ENCODE measurements around the gene CNN3.

The CNN3 gene

GRCh38 chr1:94925004-94925403, 1.9 kb downstream of the CNN3 start:
- peak in 1 of 56 donors; percentile 6 for DNase-seq

GRCh38 chr1:94922761-94923331, 4.1 kb downstream of the CNN3 start:
- DNase-seq = no peak

GRCh38 chr1:94921977-94922376, 4.9 kb downstream of the CNN3 start:
- no peak for DNase-seq

- DNase-seq = no peak
Observed at GRCh38 chr1:94920061-94920460, 6.8 kb downstream of the CNN3 start.

- no peak for DNase-seq
Observed at GRCh38 chr1:94919241-94920030, 7.5 kb downstream of the CNN3 start.

- no peak for DNase-seq
Observed at GRCh38 chr1:94917251-94917650, 9.7 kb downstream of the CNN3 start.

- DNase-seq = peak in 1 of 56 donors; percentile 5
Observed at GRCh38 chr1:94912263-94913184, 14.4 kb downstream of the CNN3 start.

- no peak for DNase-seq
Observed at GRCh38 chr1:94909486-94909885, 17.4 kb downstream of the CNN3 start.

- no peak for DNase-seq
Observed at GRCh38 chr1:94908965-94909364, 17.9 kb downstream of the CNN3 start.

GRCh38 chr1:94908190-94908589, 18.7 kb downstream of the CNN3 start:
- no peak for DNase-seq

GRCh38 chr1:94907136-94907535, 19.8 kb downstream of the CNN3 start:
- DNase-seq = no peak

GRCh38 chr1:94906382-94906781, 20.5 kb downstream of the CNN3 start:
- DNase-seq = no peak

- DNase-seq = no peak
Observed at GRCh38 chr1:94905207-94905606, 21.7 kb downstream of the CNN3 start.

GRCh38 chr1:94903280-94904009, 23.5 kb downstream of the CNN3 start:
- DNase-seq = no peak

- DNase-seq = no peak
Observed at GRCh38 chr1:94901841-94902240, 25.1 kb downstream of the CNN3 start.

- DNase-seq = no peak
Observed at GRCh38 chr1:94899756-94900155, 27.2 kb downstream of the CNN3 start.

GRCh38 chr1:94898491-94899385, 28.2 kb downstream of the CNN3 start:
- DNase-seq = no peak

GRCh38 chr1:94895518-94895917, 31.4 kb downstream of the CNN3 start:
- DNase-seq = no peak

- DNase-seq = no peak
Observed at GRCh38 chr1:94894630-94895029, 32.3 kb downstream of the CNN3 start.

- no peak for DNase-seq
Observed at GRCh38 chr1:94892604-94893254, 34.2 kb downstream of the CNN3 start.

Measured in amygdala (tissue), 56 donors.